Measurements from ENCODE around the gene ARMH3.

The ARMH3 gene

GRCh38 chr10:101895781-101896180 lies 160.2 kb downstream of the ARMH3 start:
- DNase-seq (ENCODE audit: low spot score): no peak

GRCh38 chr10:101894742-101895141 lies 161.2 kb downstream of the ARMH3 start:
- DNase-seq (ENCODE audit: low spot score): no peak

- DNase-seq (ENCODE audit: low spot score): no peak
Measured at GRCh38 chr10:101894266-101894665, 161.7 kb downstream of the ARMH3 start.

DNA sequence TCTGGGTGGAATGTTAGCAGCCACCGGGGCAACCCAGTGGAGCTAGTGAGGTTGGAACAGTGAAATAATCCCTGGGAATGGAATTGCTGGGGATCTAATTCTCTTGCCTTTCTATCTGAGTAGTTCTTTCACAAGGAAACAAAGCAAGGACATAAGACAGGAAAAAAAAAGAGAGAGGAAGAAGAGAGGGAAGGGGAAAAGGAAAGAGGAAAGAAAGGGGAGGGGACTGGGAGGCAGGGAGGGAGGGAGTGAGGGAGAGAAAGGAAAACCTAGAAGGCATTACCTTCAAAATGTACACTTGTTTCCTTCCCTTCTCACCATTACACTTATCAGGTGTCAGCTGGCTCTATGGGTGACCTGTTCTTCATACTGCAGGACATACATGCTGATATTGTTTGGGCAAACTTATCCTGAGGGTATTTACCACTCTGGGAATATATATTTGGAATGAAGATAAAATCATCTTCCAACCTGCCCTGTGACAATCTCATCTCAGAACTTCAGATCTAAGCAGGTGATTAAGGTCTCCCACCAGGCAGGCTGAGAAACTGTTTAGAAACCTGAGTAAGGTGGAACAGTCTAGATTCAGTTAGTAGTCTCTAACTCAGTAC lies 162.4 kb downstream of the ARMH3 start:
- no peak for DNase-seq (ENCODE audit: low spot score)

GRCh38 chr10:101892782-101893391 lies 163.1 kb downstream of the ARMH3 start:
- DNase-seq (ENCODE audit: low spot score): no peak

DNA sequence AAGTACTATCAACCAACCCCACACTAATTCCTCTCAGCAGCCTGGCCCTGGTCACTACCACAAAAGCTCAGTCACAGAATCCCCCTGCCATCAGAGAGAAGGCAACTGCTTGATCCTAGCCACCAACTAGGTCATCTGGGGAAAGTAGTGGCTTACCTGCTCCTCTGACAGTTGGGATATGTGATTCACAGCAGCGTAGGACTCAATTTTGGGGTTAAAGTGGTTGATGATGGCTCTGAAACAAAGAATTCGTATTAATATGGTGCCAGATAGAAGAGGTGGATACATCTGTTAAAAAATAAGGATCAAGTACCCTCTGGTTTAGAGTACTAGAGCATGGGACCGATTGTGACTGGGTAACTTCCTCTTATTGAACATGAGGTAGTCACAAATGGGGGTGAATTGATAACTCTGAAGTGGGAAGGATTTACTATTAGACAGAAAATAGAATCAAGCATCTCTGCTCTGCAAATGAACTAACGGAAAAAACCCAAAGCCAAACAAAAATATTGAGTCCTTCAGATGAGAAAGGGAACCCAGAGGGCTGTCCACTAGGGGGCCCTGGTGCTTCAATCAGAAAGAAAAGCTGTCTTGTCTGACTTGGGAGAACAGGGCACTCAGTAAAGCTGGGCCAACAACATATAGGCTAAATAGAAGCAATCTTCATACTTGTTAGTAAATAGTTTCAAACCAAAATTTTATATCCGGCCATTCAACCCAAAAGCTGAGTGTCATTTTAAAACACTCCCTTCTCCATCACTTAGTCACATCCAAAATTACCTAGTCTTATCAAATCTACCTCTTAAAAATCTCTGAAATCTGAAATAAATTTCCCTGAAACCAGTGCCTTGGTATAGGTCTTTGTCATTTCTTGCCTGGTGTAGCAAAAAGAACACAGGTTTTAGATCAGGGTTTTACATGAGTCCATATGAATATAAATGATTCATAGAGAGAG lies 166.4 kb downstream of the ARMH3 start:
- peak; percentile 60 for DNase-seq (ENCODE audit: low spot score)

DNA sequence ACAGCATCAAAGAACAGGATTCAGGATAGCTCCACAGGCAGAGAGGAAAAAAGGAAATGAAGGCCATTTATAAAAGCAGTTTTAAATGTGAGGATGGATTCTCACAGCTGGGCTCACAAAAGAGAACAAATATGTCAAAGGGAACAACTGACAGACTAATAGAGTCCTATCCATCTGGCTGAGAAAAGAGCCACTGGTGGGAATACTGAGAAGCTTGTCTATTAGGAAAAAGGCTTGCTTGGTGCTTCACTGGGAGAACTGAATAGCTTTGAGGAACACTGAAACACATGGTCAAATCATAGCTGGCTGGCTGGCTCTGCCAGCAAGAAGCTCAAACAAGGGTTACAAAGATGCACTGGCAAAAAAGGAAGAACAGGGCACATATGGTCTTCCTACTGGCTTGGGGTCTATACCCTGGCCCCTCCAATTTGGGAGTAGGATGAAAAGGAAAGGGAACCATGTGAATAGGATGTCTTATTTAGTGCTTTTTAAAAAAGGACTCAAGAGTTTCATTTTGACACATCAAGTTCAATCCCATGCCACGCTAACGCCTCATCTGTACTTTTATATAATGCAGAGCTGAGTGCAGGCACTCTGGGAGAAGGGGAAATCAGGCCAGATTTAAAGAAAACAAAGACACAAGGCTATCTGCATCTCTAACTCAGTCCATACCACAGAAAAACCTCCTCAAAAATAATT lies 167.6 kb downstream of the ARMH3 start:
- no peak for DNase-seq (ENCODE audit: low spot score)

GRCh38 chr10:101887775-101888174 lies 168.2 kb downstream of the ARMH3 start:
- no peak for DNase-seq (ENCODE audit: low spot score)

GRCh38 chr10:101886521-101887312 lies 169.3 kb downstream of the ARMH3 start:
- DNase-seq (ENCODE audit: low spot score): no peak

DNA sequence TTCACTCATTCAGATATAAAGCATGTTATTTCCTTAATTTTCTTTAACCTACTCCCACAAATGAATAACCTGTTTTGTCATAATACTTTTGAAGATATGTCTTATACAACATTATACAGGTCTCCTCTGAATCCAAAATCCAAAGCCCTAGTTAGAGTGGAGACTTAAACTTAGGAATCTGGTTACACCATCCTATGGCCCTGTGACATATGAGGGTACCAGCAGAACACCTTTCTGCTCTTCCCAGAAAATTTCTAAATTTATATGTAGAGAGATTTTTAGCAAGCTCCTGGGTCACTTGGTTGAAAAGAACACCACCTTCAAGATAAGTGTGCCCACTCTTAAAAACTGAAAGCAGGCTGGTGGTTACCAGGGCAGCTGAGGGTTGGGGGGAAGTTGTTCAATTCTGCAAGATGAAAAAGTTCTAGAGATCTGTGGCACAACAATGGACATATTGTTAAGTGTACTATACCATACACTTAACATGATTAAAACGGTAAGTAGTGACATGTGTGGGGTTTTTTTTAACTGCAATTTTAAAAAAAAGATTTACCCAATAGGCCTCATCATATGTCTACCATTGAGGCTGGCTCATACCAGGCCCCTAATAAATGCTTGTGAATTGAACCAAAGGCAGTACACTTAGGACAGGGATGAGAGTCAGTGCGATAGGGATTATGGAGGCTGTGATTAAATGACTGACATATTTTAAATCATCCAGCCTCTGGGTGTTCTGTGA lies 174.8 kb downstream of the ARMH3 start:
- DNase-seq (ENCODE audit: low spot score): no peak

- no peak for DNase-seq (ENCODE audit: low spot score)
Measured at GRCh38 chr10:101880232-101880573, 175.8 kb downstream of the ARMH3 start.

DNA sequence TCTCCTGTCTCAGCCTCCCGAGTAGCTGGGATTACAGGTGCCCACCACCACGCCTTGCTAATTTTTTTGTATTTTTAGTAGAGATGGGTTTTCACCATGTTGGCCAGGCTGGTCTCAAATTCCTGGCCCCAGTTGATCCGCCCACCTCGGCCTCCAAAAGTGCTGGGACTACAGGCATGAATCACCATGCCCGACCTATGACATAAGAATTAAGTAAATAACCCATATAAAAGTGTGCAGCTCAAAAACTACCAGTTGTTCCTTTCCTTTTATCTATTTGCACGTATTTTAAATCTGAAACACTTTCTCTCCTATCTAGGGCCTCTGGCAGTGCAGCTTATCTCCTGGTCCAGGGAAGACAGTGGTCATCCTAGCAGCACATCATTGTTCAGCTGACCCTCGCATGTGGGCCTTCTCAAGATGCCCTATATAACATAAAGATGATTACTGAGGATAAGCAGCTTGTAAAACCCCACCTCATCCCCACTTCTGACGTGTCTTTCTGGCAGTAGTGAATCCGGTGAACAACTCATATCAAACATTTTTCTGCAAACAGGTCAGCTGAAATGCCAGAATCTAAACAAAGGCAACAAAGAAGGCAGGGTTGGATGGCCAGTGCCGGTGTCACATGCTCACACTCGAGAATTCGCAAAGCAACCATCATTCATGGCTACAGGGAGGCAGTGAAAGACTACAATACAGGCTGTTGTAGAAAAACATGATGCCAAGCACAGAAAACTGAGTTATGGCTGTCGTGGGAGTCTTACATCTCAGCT lies 176.3 kb downstream of the ARMH3 start:
- peak; percentile 56 for DNase-seq (ENCODE audit: low spot score)

- no peak for DNase-seq (ENCODE audit: low spot score)
Measured at GRCh38 chr10:101878869-101879268, 177.1 kb downstream of the ARMH3 start.

DNA sequence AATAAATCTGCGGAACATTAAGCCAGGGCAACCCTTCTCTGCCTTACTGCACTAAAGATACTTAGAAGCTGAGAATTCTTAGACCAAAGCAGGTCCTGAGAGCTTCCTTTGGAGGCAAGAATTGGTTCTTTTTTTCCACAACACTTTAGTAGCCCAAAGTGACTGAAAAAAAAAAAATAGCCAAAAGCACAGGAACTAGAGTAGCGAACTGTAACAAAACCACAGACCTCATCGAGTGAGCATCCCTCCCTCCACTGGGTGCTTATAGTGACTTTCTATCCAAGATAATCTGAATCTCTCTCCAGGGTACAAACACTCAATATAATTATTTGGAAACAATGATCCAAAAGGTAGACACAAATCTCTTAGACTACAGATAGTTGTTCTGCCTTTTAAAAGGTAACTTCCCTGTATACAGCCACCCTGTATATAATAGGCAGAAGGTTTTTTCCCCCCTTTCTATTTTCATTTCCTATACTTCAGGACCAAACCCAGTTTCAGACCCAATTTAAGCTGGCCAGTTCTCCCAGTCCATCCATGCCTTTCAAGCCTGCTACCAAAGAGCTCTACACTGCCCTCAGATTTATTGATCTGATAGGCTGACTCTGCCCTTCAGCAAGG lies 180.8 kb downstream of the ARMH3 start:
- DNase-seq (ENCODE audit: low spot score): no peak

DNA sequence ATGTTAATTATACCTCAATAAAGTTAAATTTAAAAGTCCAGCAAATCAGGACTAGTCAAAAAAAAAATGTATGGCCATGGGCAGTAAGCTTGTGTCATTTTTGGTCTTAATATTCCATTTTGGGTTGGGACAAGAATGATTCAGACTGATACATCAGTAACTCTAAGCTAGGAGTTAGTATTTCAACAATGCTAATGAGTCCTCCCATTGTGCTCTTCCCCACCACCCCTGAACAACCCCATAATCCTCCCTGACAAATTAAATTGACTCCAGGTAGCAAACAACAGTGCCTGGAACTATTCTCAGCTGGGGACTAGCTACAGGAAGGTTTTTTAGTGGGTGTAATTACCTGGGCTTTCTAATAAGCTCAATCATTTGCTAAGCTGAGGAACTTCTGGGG lies 181.7 kb downstream of the ARMH3 start:
- no peak for DNase-seq (ENCODE audit: low spot score)

- DNase-seq (ENCODE audit: low spot score): no peak
Measured at GRCh38 chr10:101867931-101868330, 188.0 kb downstream of the ARMH3 start.

- no peak for DNase-seq (ENCODE audit: low spot score)
Measured at GRCh38 chr10:101859530-101859929, 196.4 kb downstream of the ARMH3 start.

- DNase-seq (ENCODE audit: low spot score): no peak
Measured at GRCh38 chr10:101858723-101859500, 197.1 kb downstream of the ARMH3 start.
